DOHH2 (cell line): Measurements from ENCODE around the gene COLEC12.

ENCODE experiments used
- H3F3A ChIP-seq: fragments of 200-600 bp; sonication (generic), shearing (Covaris generic); 2 replicates; pipeline ENCODE4 v1.6.0; 2016; ENCODE audit warnings: antibody characterized with exemption, mild to moderate bottlenecking; ENCODE audit not compliant: control insufficient read depth, insufficient read depth
- H3K27ac ChIP-seq: fragments of 200-600 bp; sonication (generic); 2 replicates; pipeline ENCODE4 v1.5.1; 2014; ENCODE audit warnings: low read depth, mild to moderate bottlenecking, low read length, moderate library complexity
- H3K27me3 ChIP-seq: fragments of 200-600 bp; sonication (generic); 2 replicates; pipeline ENCODE4 v1.6.1; 2014; ENCODE audit warnings: mild to moderate bottlenecking, low read length, mixed read lengths; ENCODE audit not compliant: control insufficient read depth
- H3K36me3 ChIP-seq: fragments of 200-600 bp; sonication (generic); 2 replicates; pipeline ENCODE4 v1.6.1; 2014; ENCODE audit warnings: mild to moderate bottlenecking, low read length, moderate library complexity, mixed read lengths; ENCODE audit not compliant: control insufficient read depth
- H3K4me1 ChIP-seq: fragments of 200-600 bp; sonication (generic); 2 replicates; pipeline ENCODE4 v1.6.1; 2014; ENCODE audit warnings: mild to moderate bottlenecking, low read length, mixed read lengths; ENCODE audit not compliant: control insufficient read depth
- H3K4me2 ChIP-seq: fragments of 200-600 bp; sonication (generic); 2 replicates; pipeline ENCODE4 v1.6.0; 2014; ENCODE audit warnings: mild to moderate bottlenecking, low read length, moderate library complexity
- H3K4me3 ChIP-seq: fragments of 200-600 bp; sonication (generic); 2 replicates; pipeline ENCODE4 v1.5.1; 2014; ENCODE audit warnings: mild to moderate bottlenecking, low read length, mixed read lengths
- H3K79me2 ChIP-seq: fragments of 200-600 bp; sonication (generic); 2 replicates; pipeline ENCODE4 v1.6.1; 2014; ENCODE audit warnings: mild to moderate bottlenecking, low read length, mixed read lengths; ENCODE audit not compliant: control insufficient read depth
- H3K9me2 ChIP-seq: fragments of 200-600 bp; sonication (generic); replicated peaks from 2 replicates; pipeline ENCODE4 v1.6.1; 2014; ENCODE audit warnings: mild to moderate bottlenecking, low read length, mixed read lengths; ENCODE audit not compliant: control insufficient read depth
- H3K9me3 ChIP-seq: fragments of 200-600 bp; sonication (generic); 2 replicates; pipeline ENCODE4 v1.6.1; 2014; ENCODE audit warnings: antibody characterized with exemption, low read length, mixed read lengths; ENCODE audit not compliant: control insufficient read depth, insufficient read depth
- H4K20me1 ChIP-seq: fragments of 200-600 bp; sonication (generic); 2 replicates; pipeline ENCODE4 v1.6.0; 2014; ENCODE audit warnings: low read depth, mild to moderate bottlenecking, antibody characterized with exemption, low read length, moderate library complexity; ENCODE audit not compliant: control insufficient read depth, insufficient read depth
- EZH2phosphoT487 ChIP-seq: fragments of 200-600 bp; sonication (generic); IDR thresholded peaks from 2 replicates; pipeline ENCODE4 v1.6.1; 2017; ENCODE audit warnings: borderline replicate concordance, mild to moderate bottlenecking, antibody characterized with exemption, low read length, moderate library complexity, mixed read lengths
- TF ChIP-seq, protein P1 (sequence below): fragments of 200-600 bp; sonication (generic); IDR thresholded peaks from one replicate; pipeline ENCODE4 v1.5.1; 2014; ENCODE audit warnings: antibody characterized with exemption, mild to moderate bottlenecking, low read depth, low read length; ENCODE audit not compliant: poor library complexity, severe bottlenecking

Gene COLEC12

DNA sequence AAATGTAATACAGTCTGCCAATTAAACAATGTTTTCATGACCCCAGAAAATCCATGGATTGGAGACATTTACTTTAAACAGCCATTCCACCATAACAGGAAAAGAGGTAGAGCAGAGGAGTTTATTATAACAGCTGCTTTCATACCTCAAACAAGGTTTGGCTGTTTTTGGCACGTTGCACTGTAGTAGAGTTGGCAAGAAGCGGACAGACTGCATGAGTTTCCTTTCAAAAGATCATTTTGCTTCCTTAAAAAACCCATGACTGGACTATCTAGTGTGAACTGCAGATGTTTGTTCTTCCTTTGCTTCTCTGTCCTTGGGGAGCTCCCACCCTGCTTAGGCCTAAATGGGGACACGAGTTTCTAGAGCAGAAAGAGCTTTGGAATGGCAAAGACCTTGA, 124.2 kb downstream of the COLEC12 start:
- Histone ChIP-seq H3K27me3 (no peaks in the 10 kb centered on the region), H3K4me3 (no peak overlapping the region)

DNA sequence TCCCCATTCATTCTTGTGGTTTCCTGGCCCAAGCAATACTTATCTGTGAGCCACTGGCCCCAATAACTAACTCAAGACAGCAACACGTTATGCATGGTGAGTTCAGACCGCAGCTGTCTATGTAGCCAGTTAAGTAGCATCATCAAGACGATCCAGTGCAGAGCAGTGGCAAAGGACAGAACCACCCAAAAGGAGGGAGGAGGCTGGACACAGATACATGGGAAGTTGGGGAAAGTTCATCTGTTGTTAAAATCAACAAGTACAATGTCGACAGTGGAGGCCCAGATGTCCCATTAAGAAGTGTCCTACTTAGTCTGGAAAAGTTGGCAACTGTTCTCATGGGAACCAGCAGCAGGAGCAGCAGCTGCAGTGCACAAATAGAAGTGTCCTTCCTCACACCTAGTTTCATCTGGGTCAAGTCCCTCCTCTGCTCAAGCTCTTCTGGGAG, 125.8 kb downstream of the COLEC12 start:
- Histone ChIP-seq H3K79me2 (no peaks in the 10 kb centered on the region), H4K20me1 (no peaks in the 10 kb centered on the region), H3K9me2 (no peaks in the 10 kb centered on the region), H3K4me2 (no peak overlapping the region), H3K36me3 (no peaks in the 10 kb centered on the region), H3K4me3 (no peak overlapping the region), H3K9me3 (no peaks in the 10 kb centered on the region), H3K27ac (no peak overlapping the region), H3F3A (no peaks in the 10 kb centered on the region), H3K4me1 (peaks cover 17% of the 10 kb centered on the region), H3K27me3 (no peaks in the 10 kb centered on the region)
- TF ChIP-seq EZH2phosphoT487, result no peak
- TF ChIP-seq, protein P1, sequence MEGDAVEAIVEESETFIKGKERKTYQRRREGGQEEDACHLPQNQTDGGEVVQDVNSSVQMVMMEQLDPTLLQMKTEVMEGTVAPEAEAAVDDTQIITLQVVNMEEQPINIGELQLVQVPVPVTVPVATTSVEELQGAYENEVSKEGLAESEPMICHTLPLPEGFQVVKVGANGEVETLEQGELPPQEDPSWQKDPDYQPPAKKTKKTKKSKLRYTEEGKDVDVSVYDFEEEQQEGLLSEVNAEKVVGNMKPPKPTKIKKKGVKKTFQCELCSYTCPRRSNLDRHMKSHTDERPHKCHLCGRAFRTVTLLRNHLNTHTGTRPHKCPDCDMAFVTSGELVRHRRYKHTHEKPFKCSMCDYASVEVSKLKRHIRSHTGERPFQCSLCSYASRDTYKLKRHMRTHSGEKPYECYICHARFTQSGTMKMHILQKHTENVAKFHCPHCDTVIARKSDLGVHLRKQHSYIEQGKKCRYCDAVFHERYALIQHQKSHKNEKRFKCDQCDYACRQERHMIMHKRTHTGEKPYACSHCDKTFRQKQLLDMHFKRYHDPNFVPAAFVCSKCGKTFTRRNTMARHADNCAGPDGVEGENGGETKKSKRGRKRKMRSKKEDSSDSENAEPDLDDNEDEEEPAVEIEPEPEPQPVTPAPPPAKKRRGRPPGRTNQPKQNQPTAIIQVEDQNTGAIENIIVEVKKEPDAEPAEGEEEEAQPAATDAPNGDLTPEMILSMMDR, result no peak

More for the DNA sequence above, 124.2 kb downstream of the COLEC12 start:
- Histone ChIP-seq H3K79me2 (no peaks in the 10 kb centered on the region), H3K27ac (no peak overlapping the region), H3K9me3 (no peaks in the 10 kb centered on the region), H3K4me2 (no peak overlapping the region), H3K36me3 (no peaks in the 10 kb centered on the region), H4K20me1 (no peaks in the 10 kb centered on the region), H3K4me1 (peaks cover 8% of the 10 kb centered on the region), H3K9me2 (no peaks in the 10 kb centered on the region), H3F3A (no peaks in the 10 kb centered on the region)
- no peak for TF ChIP-seq EZH2phosphoT487
- TF ChIP-seq, protein P1, result no peak

DNA sequence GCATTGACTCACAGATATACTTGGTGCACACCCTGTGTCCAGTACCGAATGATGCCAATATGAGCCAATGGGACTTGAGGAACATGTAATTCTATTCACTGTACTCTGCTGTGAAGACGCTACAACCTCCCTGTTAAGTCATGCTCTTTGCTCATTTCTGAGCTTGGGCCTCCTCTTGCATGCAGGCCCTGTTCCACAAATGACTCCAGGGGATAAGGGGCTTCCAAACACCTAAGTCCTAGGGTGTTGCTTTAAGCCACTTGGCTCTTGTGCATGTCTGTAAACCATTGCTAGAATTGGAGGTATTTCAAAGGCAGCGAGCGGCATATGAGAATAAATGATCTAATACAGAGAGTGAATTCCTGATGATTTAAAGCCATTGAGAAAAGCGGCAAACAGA, 126.7 kb downstream of the COLEC12 start:
- H3K79me2 ChIP-seq, result no peaks in the 10 kb centered on the region
- no peaks in the 10 kb centered on the region for H4K20me1 ChIP-seq
- no peaks in the 10 kb centered on the region for H3F3A ChIP-seq
- H3K4me3 ChIP-seq, result no peak overlapping the region
- no peak overlapping the region for H3K27ac ChIP-seq
- TF ChIP-seq EZH2phosphoT487, result no peak
- TF ChIP-seq, protein P1, result no peak
- H3K27me3 ChIP-seq, result no peaks in the 10 kb centered on the region
- H3K9me2 ChIP-seq, result no peaks in the 10 kb centered on the region
- H3K36me3 ChIP-seq, result no peaks in the 10 kb centered on the region
- peaks cover 19% of the 10 kb centered on the region for H3K4me1 ChIP-seq
- no peaks in the 10 kb centered on the region for H3K9me3 ChIP-seq
- H3K4me2 ChIP-seq, result no peak overlapping the region

DNA sequence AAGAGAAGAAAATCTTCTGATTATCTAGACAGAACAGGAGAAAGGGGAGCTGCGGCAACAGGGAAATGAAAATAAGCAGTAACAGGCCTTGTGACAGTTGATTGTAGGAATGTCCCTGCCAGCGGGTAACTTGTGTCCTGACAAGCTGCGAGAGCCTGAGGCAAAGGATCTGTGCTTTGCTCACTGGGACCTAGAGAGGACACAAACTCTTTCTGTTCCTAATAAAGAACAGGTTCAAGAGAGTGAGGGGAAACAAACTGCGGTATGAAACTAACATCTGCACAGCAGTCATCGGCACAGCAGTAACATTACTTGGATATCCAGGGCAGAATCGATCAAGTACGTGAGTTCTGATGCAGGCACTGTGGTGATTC, 128.9 kb downstream of the COLEC12 start:
- no peaks in the 10 kb centered on the region for H4K20me1 ChIP-seq
- H3F3A ChIP-seq, result no peaks in the 10 kb centered on the region
- H3K9me2 ChIP-seq, result no peaks in the 10 kb centered on the region
- H3K4me2 ChIP-seq, result no peak overlapping the region
- no peaks in the 10 kb centered on the region for H3K79me2 ChIP-seq
- TF ChIP-seq, protein P1, result no peak
- TF ChIP-seq EZH2phosphoT487, result no peak
- peaks cover 19% of the 10 kb centered on the region for H3K4me1 ChIP-seq
- H3K27me3 ChIP-seq, result no peaks in the 10 kb centered on the region
- H3K36me3 ChIP-seq, result no peaks in the 10 kb centered on the region
- no peaks in the 10 kb centered on the region for H3K9me3 ChIP-seq
- H3K27ac ChIP-seq, result no peak overlapping the region
- H3K4me3 ChIP-seq, result no peak overlapping the region
